Measurements from ENCODE around the gene C10orf62.

- TF ChIP-seq CEBPB (IDR thresholded peaks at IDR 0.05; ENCODE audit: borderline replicate concordance in 1 of 2, low read depth in 2 of 2, low read length in 2 of 2) (no peak), CTCF (IDR thresholded peaks at IDR 0.05 in 2 of 3, conservative IDR thresholded peaks at IDR 0.05 in 1 of 3; ENCODE audit: control insufficient read depth in 2 of 3, extremely low read depth in 1 of 3, insufficient read depth in 1 of 3, low read depth in 3 of 3, low read length in 3 of 3) (no peak), PML (IDR thresholded peaks at IDR 0.05; ENCODE audit: low read length) (no peak), ZNF274 (IDR thresholded peaks at IDR 0.05; ENCODE audit: insufficient read depth, insufficient read length) (no peak), POLR2AphosphoS5 (IDR thresholded peaks at IDR 0.05; ENCODE audit: low read length) (no peak), SPI1 (IDR thresholded peaks at IDR 0.05; ENCODE audit: borderline replicate concordance, insufficient read depth, low read depth, low read length) (no peak), RELB (IDR thresholded peaks at IDR 0.05; ENCODE audit: low read depth) (no peak), CHD1 (IDR thresholded peaks at IDR 0.05; ENCODE audit: low read depth, low read length) (no peak), DPF2 (IDR thresholded peaks at IDR 0.05) (no peak), TCF7 (IDR thresholded peaks at IDR 0.05; ENCODE audit: borderline replicate concordance) (no peak)
These were observed 11.8 kb upstream of the C10orf62 start for GRCh38 chr10:97577701-97578100.
